ENCODE measurements around the gene PRKG1.

The PRKG1 gene

DNA sequence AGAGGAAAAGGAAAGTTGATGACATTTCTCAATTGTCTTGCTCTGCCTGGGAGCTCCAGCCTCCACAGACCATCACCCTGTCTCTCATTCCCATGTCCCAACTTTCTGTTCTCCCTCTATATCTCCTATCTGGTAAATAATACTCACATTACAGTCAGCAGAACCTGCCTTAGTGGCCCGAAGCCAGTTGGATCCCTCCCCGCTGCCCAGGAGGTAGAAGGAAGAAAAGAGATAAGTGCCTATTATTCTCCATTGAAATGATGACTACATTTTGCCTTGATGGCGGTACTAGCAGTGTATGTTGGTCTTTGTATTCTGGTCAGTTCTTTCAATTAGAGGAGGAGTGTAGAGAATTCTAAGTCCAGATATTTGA, 533.2 kb downstream of the PRKG1 start:
- no peaks in the 10 kb centered on the region for H3K9me3 ChIP-seq (ENCODE audit: insufficient read depth, low read length, severe bottlenecking)
- H3K36me3 ChIP-seq (ENCODE audit: insufficient read depth, low read length), result no peaks in the 10 kb centered on the region
- H3K79me2 ChIP-seq (ENCODE audit: insufficient read depth, low read length), result no peaks in the 10 kb centered on the region
- no peaks in the 10 kb centered on the region for H4K20me1 ChIP-seq (ENCODE audit: insufficient read depth, low read length)
- H3K27ac ChIP-seq (ENCODE audit: low read length), result no peak overlapping the region
- TF ChIP-seq CTCF (IDR thresholded peaks at IDR 0.05; ENCODE audit: borderline replicate concordance, extremely low read depth, low read length, poor library complexity, severe bottlenecking) (no peak), EZH2 (IDR thresholded peaks at IDR 0.05; ENCODE audit: borderline replicate concordance, low read depth, low read length, severe bottlenecking) (no peak)
- H3K4me2 ChIP-seq (ENCODE audit: insufficient read depth, low read length), result no peak overlapping the region
- no peak overlapping the region for H3K9ac ChIP-seq (ENCODE audit: low read depth, low read length)
- no peak overlapping the region for H2AFZ ChIP-seq (ENCODE audit: low read depth, low read length)
- ATAC-seq (ENCODE audit: insufficient read depth, low read depth) (no peak), DNase-seq (no peak)
- no peaks in the 10 kb centered on the region for H3K27me3 ChIP-seq (ENCODE audit: insufficient read depth, low read length, poor library complexity)
- H3K4me3 ChIP-seq (ENCODE audit: low read depth in 1 of 2, low read length in 2 of 2), result no peak overlapping the region
- H3K4me1 ChIP-seq (ENCODE audit: insufficient read depth, low read length), result no peaks in the 10 kb centered on the region

DNA sequence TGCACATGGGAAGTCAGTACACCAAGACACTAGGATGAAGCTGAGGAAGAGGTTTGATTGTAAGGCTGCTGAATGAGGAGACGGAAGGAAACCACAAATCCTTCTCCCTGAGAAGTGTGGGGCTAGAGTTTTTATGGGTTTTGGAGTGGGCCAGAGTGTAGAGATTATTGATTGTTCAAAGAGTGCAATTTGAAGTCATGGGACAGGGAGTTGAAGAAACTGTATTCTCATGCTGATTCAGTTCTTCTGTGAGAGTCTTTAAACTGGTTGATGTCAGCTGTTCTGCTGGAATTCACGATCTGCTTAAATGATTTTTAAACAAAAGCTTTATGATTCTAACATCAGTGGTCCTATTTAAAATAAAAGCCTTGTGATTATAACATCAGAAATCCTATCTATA, 533.9 kb downstream of the PRKG1 start:
- Histone ChIP-seq H3K79me2 (ENCODE audit: insufficient read depth, low read length) (no peaks in the 10 kb centered on the region), H4K20me1 (ENCODE audit: insufficient read depth, low read length) (no peaks in the 10 kb centered on the region), H3K4me2 (ENCODE audit: insufficient read depth, low read length) (no peak overlapping the region), H3K4me1 (ENCODE audit: insufficient read depth, low read length) (no peaks in the 10 kb centered on the region), H3K27me3 (ENCODE audit: insufficient read depth, low read length, poor library complexity) (no peaks in the 10 kb centered on the region), H3K9ac (ENCODE audit: low read depth, low read length) (no peak overlapping the region), H3K4me3 (ENCODE audit: low read depth in 1 of 2, low read length in 2 of 2) (no peak overlapping the region), H3K27ac (ENCODE audit: low read length) (no peak overlapping the region), H2AFZ (ENCODE audit: low read depth, low read length) (no peak overlapping the region), H3K9me3 (ENCODE audit: insufficient read depth, low read length, severe bottlenecking) (no peaks in the 10 kb centered on the region), H3K36me3 (ENCODE audit: insufficient read depth, low read length) (no peaks in the 10 kb centered on the region)
- TF ChIP-seq CTCF (IDR thresholded peaks at IDR 0.05; ENCODE audit: borderline replicate concordance, extremely low read depth, low read length, poor library complexity, severe bottlenecking) (no peak), EZH2 (IDR thresholded peaks at IDR 0.05; ENCODE audit: borderline replicate concordance, low read depth, low read length, severe bottlenecking) (no peak)
- ATAC-seq (ENCODE audit: insufficient read depth, low read depth), result no peak
- DNase-seq, result no peak

DNA sequence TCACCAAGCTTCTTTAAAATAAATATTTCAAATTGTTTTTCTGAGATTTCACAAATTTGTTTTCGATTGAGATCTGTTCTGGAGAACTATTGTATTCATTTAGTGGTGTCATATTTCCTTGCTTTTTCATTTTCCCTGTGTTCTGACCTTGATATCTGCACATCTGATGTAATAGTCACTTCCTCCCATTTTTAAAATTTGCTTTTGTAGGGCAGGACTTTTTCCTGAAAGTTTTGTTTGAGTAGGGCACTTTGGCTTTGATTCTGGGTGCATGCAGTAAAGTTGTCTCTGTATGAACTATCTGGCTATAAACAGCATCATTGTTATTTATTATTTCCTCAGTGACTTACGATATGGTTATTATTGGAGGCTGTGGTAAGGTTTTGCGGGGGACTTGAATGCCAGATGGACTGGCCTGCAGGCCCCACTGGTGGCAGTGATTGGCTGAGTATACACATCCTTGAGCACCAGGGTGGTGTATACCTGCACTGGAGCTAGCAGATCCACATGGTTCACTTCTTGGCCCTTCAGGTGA, 541.5 kb downstream of the PRKG1 start:
- no peak overlapping the region for H3K4me2 ChIP-seq (ENCODE audit: insufficient read depth, low read length)
- H3K4me3 ChIP-seq (ENCODE audit: low read depth in 1 of 2, low read length in 2 of 2), result no peak overlapping the region
- no peaks in the 10 kb centered on the region for H3K27me3 ChIP-seq (ENCODE audit: insufficient read depth, low read length, poor library complexity)
- ATAC-seq (ENCODE audit: insufficient read depth, low read depth) (no peak), DNase-seq (no peak)
- TF ChIP-seq EZH2 (IDR thresholded peaks at IDR 0.05; ENCODE audit: borderline replicate concordance, low read depth, low read length, severe bottlenecking) (no peak), CTCF (IDR thresholded peaks at IDR 0.05; ENCODE audit: borderline replicate concordance, extremely low read depth, low read length, poor library complexity, severe bottlenecking) (no peak)
- no peaks in the 10 kb centered on the region for H3K4me1 ChIP-seq (ENCODE audit: insufficient read depth, low read length)
- H2AFZ ChIP-seq (ENCODE audit: low read depth, low read length), result no peak overlapping the region
- no peaks in the 10 kb centered on the region for H3K79me2 ChIP-seq (ENCODE audit: insufficient read depth, low read length)
- H3K36me3 ChIP-seq (ENCODE audit: insufficient read depth, low read length), result no peaks in the 10 kb centered on the region
- no peaks in the 10 kb centered on the region for H4K20me1 ChIP-seq (ENCODE audit: insufficient read depth, low read length)
- H3K9ac ChIP-seq (ENCODE audit: low read depth, low read length), result no peak overlapping the region
- peaks cover 2% of the 10 kb centered on the region for H3K9me3 ChIP-seq (ENCODE audit: insufficient read depth, low read length, severe bottlenecking)
- H3K27ac ChIP-seq (ENCODE audit: low read length), result no peak overlapping the region
